B cell (primary cell): ENCODE data around the gene HTT.

ENCODE experiments used
- EZH2 ChIP-seq: IDR thresholded peaks from 2 replicates; pipeline ENCODE4 v1.6.1; 2012; ENCODE audit warnings: borderline replicate concordance, low read depth, mild to moderate bottlenecking, moderate library complexity, low read length; ENCODE audit not compliant: insufficient read depth, poor library complexity, severe bottlenecking
- TF ChIP-seq, protein P1 (sequence below): fragments of 200-600 bp; IDR thresholded peaks from one replicate; pipeline ENCODE4 v1.8.0; 2022; ENCODE audit warnings: antibody characterized with exemption, mild to moderate bottlenecking

DNA sequence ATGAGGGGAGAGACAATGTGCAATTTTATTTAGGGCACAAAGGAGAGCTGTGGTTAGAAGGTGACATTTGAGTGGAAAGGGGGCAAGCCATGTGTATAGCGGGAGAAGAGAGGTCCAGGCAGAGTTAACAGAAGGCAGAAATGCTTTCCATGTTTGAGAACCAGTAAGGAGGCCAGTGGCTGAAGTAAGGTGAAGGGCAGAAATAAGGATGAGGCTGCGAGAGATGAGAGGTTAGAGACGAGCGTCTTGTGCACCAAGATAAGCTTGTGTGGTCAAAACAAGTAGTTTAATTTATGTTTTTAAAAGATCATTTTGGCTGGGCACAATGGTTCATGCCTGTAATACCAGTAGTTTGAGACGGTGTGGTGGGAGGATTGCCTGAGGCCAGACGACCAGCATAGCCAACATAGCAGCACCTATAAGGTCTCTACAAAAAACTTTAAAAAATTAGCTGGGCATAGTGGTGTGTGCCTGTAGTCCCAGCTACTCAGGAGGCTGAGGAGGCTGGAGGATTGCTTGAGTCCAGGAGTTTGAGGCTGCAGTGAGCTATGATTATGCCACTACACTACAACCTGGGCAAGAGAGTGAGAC is 8.5 kb downstream of the HTT start:
- TF ChIP-seq, protein P1, sequence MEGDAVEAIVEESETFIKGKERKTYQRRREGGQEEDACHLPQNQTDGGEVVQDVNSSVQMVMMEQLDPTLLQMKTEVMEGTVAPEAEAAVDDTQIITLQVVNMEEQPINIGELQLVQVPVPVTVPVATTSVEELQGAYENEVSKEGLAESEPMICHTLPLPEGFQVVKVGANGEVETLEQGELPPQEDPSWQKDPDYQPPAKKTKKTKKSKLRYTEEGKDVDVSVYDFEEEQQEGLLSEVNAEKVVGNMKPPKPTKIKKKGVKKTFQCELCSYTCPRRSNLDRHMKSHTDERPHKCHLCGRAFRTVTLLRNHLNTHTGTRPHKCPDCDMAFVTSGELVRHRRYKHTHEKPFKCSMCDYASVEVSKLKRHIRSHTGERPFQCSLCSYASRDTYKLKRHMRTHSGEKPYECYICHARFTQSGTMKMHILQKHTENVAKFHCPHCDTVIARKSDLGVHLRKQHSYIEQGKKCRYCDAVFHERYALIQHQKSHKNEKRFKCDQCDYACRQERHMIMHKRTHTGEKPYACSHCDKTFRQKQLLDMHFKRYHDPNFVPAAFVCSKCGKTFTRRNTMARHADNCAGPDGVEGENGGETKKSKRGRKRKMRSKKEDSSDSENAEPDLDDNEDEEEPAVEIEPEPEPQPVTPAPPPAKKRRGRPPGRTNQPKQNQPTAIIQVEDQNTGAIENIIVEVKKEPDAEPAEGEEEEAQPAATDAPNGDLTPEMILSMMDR, result no peak
- no peak for TF ChIP-seq EZH2
